SW480 (cell line): ENCODE results near the gene KCTD10.
A peak's percentile ranks its signal among the peaks of the same experiment; 100 is the strongest.

Experiments
- DNase-seq: peaks from one replicate; pipeline ENCODE4 v3.0.0-alpha.2; 2016; ENCODE audit warnings: low spot score

KCTD10 gene

DNA sequence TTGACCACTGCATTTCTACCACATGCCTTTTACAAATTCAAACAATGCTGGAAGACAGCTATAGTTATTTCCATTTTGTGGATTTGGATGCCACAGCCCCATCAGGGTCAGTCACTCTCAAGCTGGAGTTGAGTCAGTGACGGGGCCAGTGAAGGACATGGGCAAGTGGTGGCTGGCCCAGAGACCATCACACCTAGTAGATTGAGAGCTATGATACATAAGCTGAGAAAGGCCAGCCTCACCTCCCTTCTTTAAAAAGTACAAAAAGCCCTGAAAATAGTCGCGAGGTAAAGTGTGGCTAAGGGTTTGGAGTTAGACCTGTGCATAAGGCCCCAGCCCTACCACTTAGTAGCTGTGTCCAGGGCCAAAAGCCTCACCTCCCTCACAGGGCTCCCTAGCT lies 4.1 kb downstream of the KCTD10 start:
- no peak for DNase-seq

DNA sequence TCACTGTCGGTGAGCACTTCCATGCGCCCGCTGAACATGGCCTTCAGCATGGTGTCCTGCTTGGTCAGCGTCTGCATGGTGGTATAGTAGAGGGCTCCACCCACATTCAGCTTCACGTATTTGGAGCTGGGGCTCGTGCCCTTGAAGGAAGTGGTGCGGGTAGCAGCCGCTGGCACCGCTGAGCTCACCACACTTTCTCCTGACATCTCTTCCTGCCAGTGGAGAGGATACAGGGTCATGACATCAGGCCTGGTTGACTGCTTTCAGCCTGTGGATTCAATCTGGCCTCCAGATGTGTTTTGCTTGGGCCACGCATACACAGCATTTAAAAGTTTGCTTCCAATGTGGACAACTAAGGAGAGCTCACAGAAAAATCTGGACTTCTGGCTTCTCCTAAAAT lies 7.6 kb downstream of the KCTD10 start:
- no peak for DNase-seq

DNA sequence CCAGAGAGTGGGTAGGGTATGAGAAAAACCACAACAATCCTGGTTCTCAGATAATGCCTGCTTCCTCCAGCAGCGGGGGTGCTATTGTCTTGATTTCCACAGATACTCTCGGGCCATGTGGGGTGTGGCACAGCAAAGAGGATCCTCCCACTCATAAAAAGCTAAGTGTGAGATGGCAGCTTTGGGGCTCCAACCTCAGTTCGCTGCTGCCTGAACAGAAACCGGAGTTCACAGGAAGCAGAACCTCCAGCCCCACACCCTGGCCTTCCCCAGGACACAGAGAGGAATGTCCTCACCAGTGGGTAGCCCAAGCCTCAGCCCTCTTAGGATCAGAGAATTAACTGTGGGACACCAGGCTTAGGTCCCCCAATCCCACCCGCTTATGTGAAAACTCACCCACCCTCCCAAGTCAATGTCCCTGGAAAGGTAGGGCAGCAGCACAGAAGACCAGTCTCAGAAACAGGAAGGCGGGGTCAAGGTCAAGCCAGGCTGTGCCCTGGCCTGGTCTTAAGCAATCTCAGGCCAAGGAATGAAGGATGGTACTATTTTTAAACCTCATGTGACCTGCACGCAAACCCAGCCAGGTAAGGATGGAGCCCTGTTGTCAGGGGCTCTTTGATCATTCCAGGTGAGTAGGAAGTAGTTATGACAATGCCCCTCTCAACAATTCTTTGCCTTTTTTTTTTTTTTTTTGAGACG lies 9.0 kb downstream of the KCTD10 start:
- no peak for DNase-seq

DNA sequence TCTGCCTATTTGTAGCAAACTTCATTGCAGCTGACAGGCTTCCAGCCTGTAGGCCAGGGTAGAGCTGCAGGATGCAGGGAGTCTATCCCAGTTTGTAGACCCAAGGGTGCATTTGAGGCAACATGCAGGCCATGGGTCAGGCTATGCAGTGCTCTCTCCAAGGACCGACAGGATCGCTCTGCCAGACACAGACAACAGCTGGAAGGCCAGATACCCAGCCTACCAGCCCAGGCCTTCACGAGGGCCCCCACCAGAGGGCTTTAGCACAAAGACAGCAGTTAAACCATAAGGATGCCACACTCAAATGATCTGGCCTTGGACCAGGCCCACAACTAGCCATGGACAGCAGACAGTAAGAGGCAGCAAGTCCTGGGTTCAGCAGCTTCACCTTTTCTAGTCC lies 10.3 kb downstream of the KCTD10 start:
- no peak for DNase-seq

DNA sequence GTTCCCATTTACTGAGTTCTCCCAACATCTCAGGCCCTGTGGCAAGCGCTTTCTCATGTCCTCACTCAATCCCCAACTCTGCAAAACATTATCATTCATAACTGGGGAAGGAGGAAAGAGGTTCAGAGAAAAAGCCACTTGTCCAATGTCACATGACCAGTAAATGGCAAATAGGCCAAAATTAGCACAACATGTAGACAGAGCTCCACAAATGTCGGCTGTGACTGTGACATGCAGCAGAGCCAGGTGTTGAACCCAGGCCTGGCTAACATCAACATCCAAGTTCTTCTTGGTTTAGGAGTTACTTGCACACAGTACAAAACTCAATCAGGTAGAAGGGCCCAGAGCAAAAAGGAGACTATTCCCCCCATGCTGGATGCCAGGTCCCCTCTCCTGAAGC lies 10.8 kb downstream of the KCTD10 start:
- no peak for DNase-seq

DNA sequence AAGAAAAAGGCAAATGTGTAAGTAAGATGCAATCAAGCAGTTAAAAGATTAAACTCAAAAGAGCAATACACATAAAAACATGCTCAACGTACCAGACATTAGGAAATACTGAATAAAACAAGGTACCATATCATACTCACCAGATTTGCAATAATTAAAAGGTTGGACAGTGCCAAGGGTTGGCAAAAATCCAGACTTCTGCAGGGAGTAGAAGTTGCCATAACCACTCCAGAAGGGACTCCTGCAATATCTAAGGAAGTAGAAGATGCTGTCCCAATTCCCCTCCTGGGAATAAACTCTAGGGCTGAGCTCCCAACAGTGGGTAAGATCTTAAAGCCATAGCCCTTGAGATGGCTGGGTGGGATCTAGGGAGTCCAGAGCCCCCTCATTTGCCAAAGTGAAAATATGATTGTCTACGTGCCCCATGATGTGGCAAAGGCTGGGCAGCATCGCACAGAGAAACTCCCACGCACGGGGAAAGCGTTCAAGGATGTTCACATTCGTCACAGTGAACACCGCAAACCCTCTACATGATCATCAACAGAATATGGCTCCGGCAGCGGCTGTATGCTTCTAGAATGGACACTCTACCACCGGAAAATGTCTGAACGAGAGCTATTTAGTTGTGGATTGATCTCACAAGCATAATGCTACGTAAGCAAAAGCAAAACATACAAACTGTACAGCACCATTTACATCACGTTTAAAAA lies 12.3 kb downstream of the KCTD10 start:
- no peak for DNase-seq

DNA sequence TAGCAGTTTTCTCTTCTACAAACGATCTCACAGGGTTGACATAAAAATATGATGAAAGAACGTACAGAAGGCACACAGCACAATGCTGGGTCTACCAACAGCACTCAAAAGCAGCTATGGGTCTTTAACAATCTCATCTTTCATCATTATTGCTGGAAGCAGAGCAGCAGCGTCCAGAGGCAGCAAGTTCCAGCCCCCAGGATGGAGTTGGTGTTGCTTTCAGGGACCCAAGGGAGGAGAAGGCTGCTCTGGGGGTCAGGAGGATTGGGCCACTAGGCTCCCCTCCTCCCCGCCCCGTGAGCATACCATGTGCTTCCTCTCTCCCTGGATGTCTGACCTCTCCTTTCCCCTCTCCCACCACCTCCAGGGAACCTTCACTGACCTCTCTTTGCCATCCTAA lies 13.3 kb downstream of the KCTD10 start:
- no peak for DNase-seq

DNA sequence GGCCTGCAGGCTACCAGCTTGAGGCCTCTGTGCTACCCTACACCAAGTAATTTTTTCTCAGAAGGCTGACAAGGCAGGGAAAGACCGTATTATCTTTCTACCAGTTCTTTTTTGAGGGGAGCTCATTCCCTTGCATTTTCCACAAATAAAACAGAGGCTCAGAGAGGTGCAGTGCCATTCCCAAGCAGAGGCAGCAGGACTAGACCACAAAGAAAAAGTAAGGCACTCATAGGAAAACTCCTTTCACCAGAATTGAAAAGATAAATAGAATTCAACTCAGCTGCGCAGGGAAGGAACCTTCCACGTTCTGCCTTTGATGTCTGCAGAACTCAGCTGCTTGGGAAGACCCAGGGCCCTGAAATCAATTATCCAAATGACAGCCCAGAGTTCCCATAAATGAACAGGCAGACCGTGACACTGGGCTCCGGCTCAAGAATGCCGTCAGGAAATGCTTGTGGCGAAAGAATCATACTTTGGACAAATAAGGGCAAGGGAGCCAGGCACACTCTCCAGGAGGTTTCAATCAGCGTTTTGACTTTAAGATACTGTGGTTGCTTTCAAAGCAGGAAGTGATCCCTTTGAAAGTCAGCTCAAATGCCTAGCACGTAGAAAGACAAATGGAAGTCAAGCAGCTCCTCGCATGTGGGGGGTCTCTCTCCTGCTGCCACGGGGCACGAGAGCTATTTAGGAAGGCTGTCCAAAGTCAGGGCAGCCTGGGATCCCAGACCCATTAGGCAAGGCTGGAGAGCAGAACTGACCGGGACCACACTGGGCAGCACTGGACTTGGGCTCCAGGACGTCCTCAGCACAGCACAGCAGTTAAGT lies 14.0 kb downstream of the KCTD10 start:
- peak; percentile 69 for DNase-seq

DNA sequence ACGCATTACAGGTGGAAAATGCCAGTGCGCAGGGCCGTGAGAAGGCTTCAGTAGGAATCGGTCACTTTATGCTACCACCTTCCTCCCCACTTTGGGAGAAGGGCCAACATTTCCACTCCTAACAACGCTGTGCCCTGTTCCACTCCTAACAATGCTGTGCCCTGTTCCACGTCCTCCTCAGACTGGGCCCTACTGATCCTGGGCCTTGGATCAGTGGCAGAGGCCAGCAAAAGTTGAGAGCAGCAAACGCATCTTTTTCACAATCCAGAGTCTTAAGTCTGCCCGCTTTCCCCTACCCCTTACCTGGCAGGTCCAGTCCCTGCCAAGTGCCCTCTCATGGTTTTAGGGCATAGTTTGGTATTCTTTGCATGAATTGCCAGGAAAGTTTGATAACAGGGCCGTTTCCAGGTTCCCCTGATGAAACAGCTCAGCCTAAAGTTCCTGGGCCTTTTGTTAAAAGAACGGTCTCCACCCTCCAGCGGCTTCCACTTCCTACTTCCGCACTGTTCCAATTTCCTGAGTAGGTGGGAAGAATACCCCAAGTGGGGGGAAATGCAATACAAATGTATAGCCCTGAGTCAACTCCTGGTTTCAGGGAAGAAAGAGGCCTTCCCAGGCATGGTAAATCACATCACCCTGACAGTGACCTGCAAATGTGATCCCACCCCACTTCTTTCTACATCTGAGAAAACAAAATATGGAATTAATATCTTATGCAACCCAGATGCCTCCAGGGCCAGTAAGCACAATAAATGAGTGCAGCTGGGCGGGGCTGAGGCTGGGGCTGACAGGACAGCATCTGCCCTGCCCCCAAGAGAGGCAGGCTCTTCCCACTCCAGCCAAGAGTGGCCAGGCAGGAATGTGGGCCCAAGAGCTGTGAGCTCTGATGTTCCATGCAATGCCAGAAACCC lies 15.0 kb downstream of the KCTD10 start:
- peak; percentile 33 for DNase-seq

DNA sequence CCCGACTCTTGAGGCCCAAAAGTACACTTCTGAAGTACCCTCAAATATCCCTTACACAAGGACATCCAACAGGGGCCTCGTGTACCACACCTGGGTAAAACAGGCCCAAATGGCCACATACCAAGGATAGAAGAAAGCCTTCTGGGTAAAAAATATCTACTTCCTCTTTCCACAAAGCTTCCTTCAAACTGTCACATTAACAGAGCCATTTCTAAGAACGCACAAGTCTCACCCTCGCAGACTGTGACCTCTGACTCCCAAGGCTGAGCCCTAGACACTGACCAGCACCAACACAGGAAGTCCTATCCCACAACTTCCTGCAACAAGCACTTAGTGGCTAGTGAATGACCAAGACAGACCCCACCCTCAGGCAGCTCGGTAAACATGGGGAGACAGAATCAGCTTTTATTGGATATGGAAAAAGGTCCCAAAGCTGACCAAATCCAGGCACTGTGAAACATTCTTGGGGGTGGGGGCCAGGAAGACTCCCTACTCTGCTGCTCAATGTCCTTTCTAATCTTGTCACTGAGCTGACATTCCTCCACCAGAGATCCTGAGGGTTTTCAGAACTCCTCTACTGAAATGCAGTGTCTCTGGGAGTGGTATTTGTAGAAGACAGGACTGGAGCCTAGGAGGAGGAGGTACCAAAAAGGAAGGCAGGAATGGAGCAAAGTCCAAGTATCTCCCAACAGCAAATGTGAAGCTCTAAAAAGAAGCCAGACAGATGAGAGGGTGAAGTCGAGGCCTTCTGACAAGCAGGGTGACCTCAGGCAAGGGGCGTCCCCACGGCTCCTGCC lies 15.9 kb downstream of the KCTD10 start:
- DNase-seq, result peak; percentile 17

DNA sequence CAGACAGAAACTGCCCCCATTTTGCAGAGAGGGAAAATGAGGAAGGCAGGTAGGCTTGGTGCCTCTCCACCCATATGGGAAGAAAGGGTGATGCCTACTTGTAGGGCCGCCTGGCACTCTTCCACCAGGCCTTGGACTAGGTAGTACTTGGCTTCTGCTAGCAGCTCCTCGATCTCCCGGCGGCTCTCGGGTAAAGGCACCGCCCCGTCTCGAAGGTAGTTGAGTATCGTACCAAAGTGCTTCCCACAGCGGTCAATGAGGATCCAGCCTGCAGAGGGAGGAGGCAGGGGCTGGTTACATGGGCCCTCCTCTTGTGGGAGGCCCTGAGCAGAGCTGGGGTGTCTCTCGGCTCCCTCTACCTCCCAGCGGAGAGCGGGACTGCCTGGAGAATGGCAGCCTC lies 16.6 kb downstream of the KCTD10 start:
- DNase-seq, result no peak

DNA sequence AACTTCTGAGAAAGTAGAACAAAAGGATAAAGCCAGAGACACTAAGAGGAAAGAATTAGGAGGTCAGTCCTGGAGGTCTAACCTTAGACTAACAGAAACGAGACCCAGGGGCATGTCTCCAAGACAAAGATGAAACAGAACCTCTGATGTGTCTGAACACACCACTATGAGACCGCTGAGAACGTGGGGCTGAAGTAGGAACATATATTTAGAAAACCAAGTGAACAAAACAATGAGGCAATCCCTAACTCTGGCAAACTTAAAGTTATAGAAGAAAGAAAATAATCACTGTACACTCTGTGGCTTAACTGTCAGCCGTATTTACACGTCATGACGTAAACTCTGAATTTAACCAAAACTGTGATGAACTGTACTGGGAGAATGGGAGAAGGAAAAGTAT lies 17.9 kb downstream of the KCTD10 start:
- DNase-seq, result no peak

DNA sequence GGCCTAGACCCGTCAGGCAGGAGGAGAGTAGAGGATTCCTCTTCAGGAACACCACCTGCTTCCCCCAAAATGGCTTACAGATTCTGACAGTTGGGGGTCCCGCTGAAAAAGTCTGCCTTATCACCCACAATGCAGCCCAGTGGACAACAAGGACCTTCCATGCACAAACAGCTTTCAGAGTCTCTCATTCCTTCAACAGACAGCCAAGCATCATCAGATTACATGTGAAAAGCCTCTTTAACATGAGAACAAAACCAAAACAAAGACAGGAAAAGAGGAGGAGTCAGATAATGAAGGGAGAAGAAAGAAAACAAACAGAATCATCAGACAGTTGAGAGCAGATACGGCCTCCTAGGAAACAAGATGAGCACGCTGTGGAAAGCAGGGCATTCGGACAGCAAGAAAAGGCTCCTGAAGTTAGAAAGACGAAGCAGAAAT lies 18.3 kb downstream of the KCTD10 start:
- DNase-seq, result no peak

DNA sequence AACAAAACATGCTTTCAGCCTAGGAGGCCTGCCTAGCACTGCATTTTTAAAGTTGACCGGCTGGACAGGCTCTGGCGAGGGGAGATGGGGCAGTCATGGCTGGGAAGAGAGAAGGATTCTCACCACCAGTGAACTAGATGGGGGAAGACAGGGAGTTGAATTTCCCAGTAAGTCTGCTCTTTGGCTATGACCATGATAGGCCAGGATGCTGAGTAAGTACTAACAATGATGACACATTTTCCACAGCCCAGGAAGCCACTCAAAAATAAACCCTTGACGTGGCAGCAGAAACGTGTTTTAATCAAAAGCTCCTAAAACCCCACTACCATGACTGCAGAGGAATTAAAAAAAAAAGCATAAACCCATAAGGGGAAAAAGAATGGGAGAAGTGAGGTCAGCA lies 19.0 kb downstream of the KCTD10 start:
- DNase-seq, result no peak

DNA sequence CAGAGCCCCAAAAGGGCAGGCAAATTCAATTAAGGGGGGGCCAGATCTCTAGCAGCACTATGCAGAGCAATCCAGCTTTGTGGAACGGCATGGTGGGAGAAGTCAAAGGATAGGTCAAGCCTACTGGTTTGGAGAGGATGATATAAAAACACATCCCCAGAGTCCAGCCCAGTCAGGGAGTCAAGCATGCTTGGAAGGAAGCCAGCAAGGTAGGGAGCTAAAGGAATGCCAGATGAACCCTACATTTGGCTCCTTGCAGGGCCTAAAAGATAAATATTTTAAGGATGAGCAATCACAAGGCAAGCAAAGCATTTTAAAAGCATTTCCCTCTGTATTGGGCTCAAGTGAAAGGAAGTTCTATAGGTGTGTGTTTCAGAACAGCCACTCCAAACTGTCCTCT lies 21.4 kb downstream of the KCTD10 start:
- DNase-seq, result no peak

DNA sequence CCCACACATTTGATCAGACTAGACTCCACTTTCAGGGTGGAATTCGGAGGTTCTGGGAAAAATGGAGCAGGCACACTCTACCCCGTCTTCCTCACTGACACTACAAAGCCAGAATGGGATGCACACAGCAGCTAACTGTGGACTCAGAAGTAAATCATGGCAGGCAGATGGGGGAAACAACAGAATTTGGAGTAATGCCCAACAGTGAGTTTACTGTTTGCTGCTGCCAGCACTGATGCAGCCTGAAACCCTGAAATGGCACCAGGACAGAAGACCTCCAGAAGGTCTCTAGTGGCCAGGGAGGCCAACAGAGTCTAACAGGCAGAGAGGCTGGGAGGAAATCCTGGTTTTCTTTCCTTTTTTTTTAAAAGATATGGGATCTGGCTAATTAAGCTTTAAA lies 24.6 kb downstream of the KCTD10 start:
- DNase-seq, result no peak

DNA sequence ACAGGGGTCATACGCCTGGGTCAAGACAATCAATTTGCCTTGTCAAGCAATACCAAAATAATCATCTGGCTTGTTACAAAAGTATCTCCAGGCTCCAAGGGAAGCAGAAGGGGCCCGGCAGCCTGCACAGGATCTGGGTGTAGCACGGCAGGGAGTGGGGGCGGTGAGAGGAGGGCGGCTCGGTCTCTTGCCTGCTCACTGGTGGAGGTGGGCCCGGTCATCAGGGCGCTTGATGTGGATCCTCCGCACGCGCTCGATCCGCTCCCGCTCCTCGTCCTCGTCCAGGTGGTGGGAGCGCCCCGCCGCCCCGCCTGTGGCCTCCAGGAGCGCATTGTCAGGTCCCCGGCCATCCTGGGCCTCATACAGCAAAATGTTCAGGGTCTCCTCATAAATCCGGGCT lies 25.7 kb downstream of the KCTD10 start:
- DNase-seq, result no peak

DNA sequence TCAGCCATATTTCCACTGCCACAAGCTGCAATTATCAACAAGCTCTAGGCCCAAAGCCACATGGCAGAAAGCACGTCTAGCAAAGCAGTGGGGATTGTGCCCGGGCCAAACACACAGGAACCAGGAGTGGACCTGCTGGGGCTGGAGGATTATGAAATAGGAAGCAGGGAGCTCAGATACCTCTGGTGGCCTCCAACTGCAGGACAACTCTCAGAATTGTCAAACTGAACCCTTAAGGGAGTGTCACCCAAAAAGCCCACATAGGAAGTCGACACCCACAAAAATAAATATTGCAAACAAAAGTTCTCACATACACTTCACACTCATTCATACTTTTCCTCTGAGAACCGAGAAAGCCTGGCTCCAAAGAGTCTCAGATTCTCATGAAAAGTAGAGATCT lies 26.1 kb downstream of the KCTD10 start:
- DNase-seq, result no peak

DNA sequence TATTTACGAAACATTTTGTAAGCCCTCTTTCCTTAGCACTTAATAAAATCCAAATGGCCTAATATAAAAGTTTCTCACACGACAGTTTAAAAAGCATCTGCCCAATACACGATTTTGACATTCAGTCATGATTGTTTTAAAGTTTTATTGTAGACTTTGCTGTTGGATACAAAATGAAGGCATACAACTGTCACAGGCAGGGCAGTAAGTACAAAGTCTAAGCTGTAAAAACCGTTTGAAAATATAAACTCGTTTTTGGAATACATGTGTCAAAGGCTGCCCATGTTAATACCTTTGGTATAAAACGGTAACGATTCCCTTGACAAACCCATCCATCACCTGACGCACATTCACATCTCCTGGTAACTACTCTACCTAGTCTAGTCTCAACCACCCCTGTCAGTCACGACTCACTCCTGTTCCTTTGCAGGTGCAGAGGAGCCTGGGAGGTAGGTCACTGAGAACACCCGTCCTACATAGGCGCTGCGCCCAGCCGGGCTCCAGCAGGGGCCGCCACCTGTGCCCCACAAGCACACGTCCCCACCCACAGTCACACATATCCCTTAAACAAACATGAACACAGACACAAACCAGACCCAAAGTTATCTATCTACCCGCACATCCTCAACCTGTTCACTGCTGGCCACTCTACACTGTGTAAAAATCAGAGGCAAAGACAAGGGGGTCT lies 27.1 kb downstream of the KCTD10 start:
- no peak for DNase-seq

DNA sequence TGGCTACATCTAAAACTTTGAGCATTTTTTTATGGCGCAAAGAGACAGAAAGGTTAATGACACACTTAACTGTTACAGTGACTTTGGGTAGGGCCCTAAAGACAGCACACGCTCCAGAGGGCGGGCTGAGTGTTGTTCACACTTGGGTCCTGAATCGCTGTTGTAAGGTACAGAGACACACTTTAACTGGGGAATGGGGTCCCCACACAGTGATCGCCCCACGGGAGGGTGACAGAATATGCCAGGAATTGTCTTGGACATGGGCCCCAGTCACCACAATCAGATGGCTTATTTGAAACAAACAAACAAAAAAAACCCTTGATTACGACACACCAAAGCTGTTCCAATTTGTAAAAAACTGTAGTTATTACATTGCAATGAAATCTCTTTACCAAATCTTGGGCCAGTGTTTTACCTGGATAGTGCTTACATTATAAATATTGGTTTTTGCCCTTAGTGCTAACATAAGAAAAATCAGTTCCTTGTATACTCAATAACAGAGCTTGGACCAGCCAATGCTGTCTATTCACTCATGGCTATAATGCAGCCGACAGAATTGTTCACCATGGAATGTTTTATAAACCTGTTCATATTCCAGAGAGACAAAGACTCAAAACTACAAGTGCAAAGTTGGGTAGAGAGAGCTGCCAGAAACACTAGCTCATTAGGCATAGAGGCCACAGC lies 28.3 kb downstream of the KCTD10 start:
- no peak for DNase-seq
